GM21528 (cell line): ENCODE data around the gene ZFR.
"Not testable (repeated sequence)": the region's sequence is repeated elsewhere in the genome, so short reads cannot be mapped to it uniquely, and the experiment has no call there.

Experiments
- ATAC-seq: cut with Tn5 transposase; IDR thresholded peaks from one replicate; pipeline ENCODE4 v1.9.1; 2021; ENCODE audit warnings: mild to moderate bottlenecking, moderate library complexity; ENCODE audit not compliant: unreplicated experiment, low FRiP score

ZFR gene

GRCh38 chr5:32419791-32420190 lies 24.7 kb downstream of the ZFR start:
- ATAC-seq = no peak

GRCh38 chr5:32413466-32414263 lies 30.9 kb downstream of the ZFR start:
- ATAC-seq = no peak

- ATAC-seq = no peak
Measured at GRCh38 chr5:32410630-32411029, 33.9 kb downstream of the ZFR start.

GRCh38 chr5:32406650-32407049 lies 37.9 kb downstream of the ZFR start:
- ATAC-seq = no peak

- ATAC-seq = no peak
Measured at GRCh38 chr5:32405507-32405906, 39.0 kb downstream of the ZFR start.

GRCh38 chr5:32403760-32404159 lies 40.8 kb downstream of the ZFR start:
- no peak for ATAC-seq

GRCh38 chr5:32400401-32400800 lies 44.1 kb downstream of the ZFR start:
- ATAC-seq = no peak

GRCh38 chr5:32398754-32399153 lies 45.8 kb downstream of the ZFR start:
- not testable (repeated sequence) for ATAC-seq

GRCh38 chr5:32394981-32395380 lies 49.6 kb downstream of the ZFR start:
- ATAC-seq = no peak

- no peak for ATAC-seq
Measured at GRCh38 chr5:32392039-32392438, 52.5 kb downstream of the ZFR start.

GRCh38 chr5:32390819-32391591 lies 53.5 kb downstream of the ZFR start:
- no peak for ATAC-seq

GRCh38 chr5:32388432-32389129 lies 56.0 kb downstream of the ZFR start:
- ATAC-seq = no peak

- no peak for ATAC-seq
Measured at GRCh38 chr5:32387841-32388240, 56.7 kb downstream of the ZFR start.

- ATAC-seq = no peak
Measured at GRCh38 chr5:32387211-32387610, 57.3 kb downstream of the ZFR start.

GRCh38 chr5:32384621-32385020 lies 59.9 kb downstream of the ZFR start:
- no peak for ATAC-seq

GRCh38 chr5:32383586-32383985 lies 61.0 kb downstream of the ZFR start:
- no peak for ATAC-seq

- no peak for ATAC-seq
Measured at GRCh38 chr5:32383065-32383464, 61.5 kb downstream of the ZFR start.

GRCh38 chr5:32379421-32379820 lies 65.1 kb downstream of the ZFR start:
- ATAC-seq = no peak

- no peak for ATAC-seq
Measured at GRCh38 chr5:32378966-32379365, 65.6 kb downstream of the ZFR start.

- ATAC-seq = no peak
Measured at GRCh38 chr5:32369542-32370155, 74.9 kb downstream of the ZFR start.

GRCh38 chr5:32369032-32369431 lies 75.5 kb downstream of the ZFR start:
- no peak for ATAC-seq
